NT2/D1 (cell line): Measurements from ENCODE around the gene GCDH.

Experiments
- SUZ12 ChIP-seq: IDR thresholded peaks from 2 replicates; pipeline ENCODE4 v1.6.1; 2011; ENCODE audit not compliant: insufficient read length, insufficient read depth; ENCODE audit errors: extremely low read depth
- YY1 ChIP-seq: IDR thresholded peaks from 2 replicates; pipeline ENCODE4 v1.6.1; 2011; ENCODE audit not compliant: insufficient read length, insufficient read depth
- ZNF274 ChIP-seq: IDR thresholded peaks from 2 replicates; pipeline ENCODE4 v1.6.1; 2011; ENCODE audit warnings: mild to moderate bottlenecking, low read depth, low read length

- TF ChIP-seq YY1 (no peak), SUZ12 (no peak), ZNF274 (no peak)
Observed at GRCh38 chr19:12939975-12940423, 49.0 kb downstream of the GCDH start.
